Measurements from ENCODE around the gene SOX2.
A peak's percentile ranks its signal among the peaks of the same experiment; 100 is the strongest.

The SOX2 gene

GRCh38 chr3:181721046-181721875 lies 9.5 kb downstream of the SOX2 start:
- DNase-seq, result no peak

- peak in 17 of 51 donors; percentile 20 to 64 (median 41) for DNase-seq
Observed at GRCh38 chr3:181722156-181722555, 10.4 kb downstream of the SOX2 start.

GRCh38 chr3:181722766-181723425 lies 11.2 kb downstream of the SOX2 start:
- peak in 7 of 51 donors; percentile 15 to 50 (median 29) for DNase-seq

- DNase-seq, result peak in 18 of 51 donors; percentile 20 to 62 (median 33)
Observed at GRCh38 chr3:181723625-181724191, 12.0 kb downstream of the SOX2 start.

- DNase-seq, result peak in 5 of 51 donors; percentile 15 to 61 (median 32)
Observed at GRCh38 chr3:181724192-181724965, 12.7 kb downstream of the SOX2 start.

GRCh38 chr3:181725131-181725731 lies 13.5 kb downstream of the SOX2 start:
- peak in 10 of 51 donors; percentile 21 to 64 (median 48) for DNase-seq

GRCh38 chr3:181725830-181726229 lies 14.1 kb downstream of the SOX2 start:
- DNase-seq, result peak in 44 of 51 donors; percentile 30 to 90 (median 72)

GRCh38 chr3:181726351-181727330 lies 14.9 kb downstream of the SOX2 start:
- DNase-seq, result peak in 33 of 51 donors; percentile 24 to 73 (median 55)

GRCh38 chr3:181727341-181728032 lies 15.8 kb downstream of the SOX2 start:
- DNase-seq, result peak in 7 of 51 donors; percentile 24 to 50 (median 35)

GRCh38 chr3:181728470-181729340 lies 17.0 kb downstream of the SOX2 start:
- peak in 2 of 51 donors; percentile 21 to 24 for DNase-seq

- peak in 3 of 51 donors; percentile 23 to 43 (median 26) for DNase-seq
Observed at GRCh38 chr3:181729341-181729869, 17.7 kb downstream of the SOX2 start.

- DNase-seq, result no peak
Observed at GRCh38 chr3:181730316-181730715, 18.6 kb downstream of the SOX2 start.

- no peak for DNase-seq
Observed at GRCh38 chr3:181730934-181731333, 19.2 kb downstream of the SOX2 start.

GRCh38 chr3:181735911-181736310 lies 24.2 kb downstream of the SOX2 start:
- DNase-seq, result no peak

GRCh38 chr3:181738551-181738950 lies 26.8 kb downstream of the SOX2 start:
- no peak for DNase-seq

GRCh38 chr3:181739628-181740027 lies 27.9 kb downstream of the SOX2 start:
- DNase-seq, result peak in 8 of 51 donors; percentile 9 to 43 (median 22)

GRCh38 chr3:181741417-181741816 lies 29.7 kb downstream of the SOX2 start:
- DNase-seq, result no peak

Data from hypothalamus (tissue), 51 donors.